IMR-90 (cell line): ENCODE data around the gene ITGAE. TPM values are rescaled to one million over a fixed set of nuclear protein-coding genes. Genes with fewer than 3 reads are reported as not detected.
"Not testable (repeated sequence)": the region's sequence is repeated elsewhere in the genome, so short reads cannot be mapped to it uniquely, and the experiment has no call there.

Experiments
- ATAC-seq: fragments of 200-7000 bp; cut with Tn5 transposase; 2 replicates; pipeline ENCODE4 v1.9.1; 2020; ENCODE audit warnings: low read depth, mild to moderate bottlenecking, moderate library complexity
- BruUV-seq: library from RNA; stranded (reverse); fragments of 400-500 nt; replicated peaks from 2 replicates; lab custom pipeline; 2021; lab: Mats Ljungman, UMichigan
- CTCF ChIA-PET: fragments of 300-600 bp; formaldehyde crosslinking; extraction: SDS; loops from one replicate; lab custom pipeline; 2021; ENCODE audit warnings: antibody characterized with exemption; lab: Yijun Ruan, JAX
- POLR2A ChIA-PET: fragments of 300-600 bp; sonication (Branson Sonifier 250); formaldehyde crosslinking; loops from one replicate; lab custom pipeline; 2022; ENCODE audit warnings: antibody characterized with exemption; ENCODE audit not compliant: unreplicated experiment; lab: Charles Lee
- DNase-seq: peaks from one replicate; pipeline ENCODE4 v3.0.0; 2013
- H2AFZ ChIP-seq: replicated peaks from 2 replicates; pipeline ENCODE3; 2013; ENCODE audit warnings: low read length, mild to moderate bottlenecking; ENCODE audit not compliant: poor library complexity
- H2AK5ac ChIP-seq: 2 replicates; pipeline ENCODE4 v1.6.1; 2013; ENCODE audit warnings: low read depth, low read length, inconsistent platforms
- H2AK9ac ChIP-seq: replicated peaks from 2 replicates; pipeline ENCODE3; 2013; ENCODE audit warnings: mild to moderate bottlenecking, low read depth, low read length, moderate library complexity; ENCODE audit not compliant: poor library complexity
- H2BK120ac ChIP-seq: 2 replicates; pipeline ENCODE4 v1.6.1; 2013; ENCODE audit warnings: low read depth, low read length, inconsistent platforms
- H2BK15ac ChIP-seq: 3 replicates; pipeline ENCODE4 v1.6.1; 2013; ENCODE audit warnings: low read depth, low read length, inconsistent platforms
- H2BK20ac ChIP-seq: 2 replicates; pipeline ENCODE4 v1.6.1; 2013; ENCODE audit warnings: low read depth, mild to moderate bottlenecking, inconsistent platforms, low read length, moderate library complexity
- H2BK5ac ChIP-seq: 2 replicates; pipeline ENCODE4 v1.6.1; 2013; ENCODE audit warnings: mild to moderate bottlenecking, low read depth, low read length, inconsistent platforms; ENCODE audit not compliant: poor library complexity, severe bottlenecking
- H3K14ac ChIP-seq: replicated peaks from 2 replicates; pipeline ENCODE4 v1.6.1; 2013; ENCODE audit warnings: low read depth, low read length, inconsistent platforms
- H3K18ac ChIP-seq: 2 replicates; pipeline ENCODE4 v1.6.1; 2013; ENCODE audit warnings: low read depth, low read length, control low read depth
- H3K23ac ChIP-seq: 2 replicates; pipeline ENCODE4 v1.6.1; 2013; ENCODE audit warnings: low read depth, low read length, inconsistent platforms
- H3K27ac ChIP-seq: 2 replicates; pipeline ENCODE4 v1.5.1; 2013; ENCODE audit warnings: mild to moderate bottlenecking, control low read depth, low read length; ENCODE audit not compliant: insufficient read depth
- H3K27me3 ChIP-seq: 2 replicates; pipeline ENCODE4 v1.6.1; 2013; ENCODE audit warnings: low read length; ENCODE audit not compliant: control insufficient read depth, insufficient read depth
- H3K36me3 ChIP-seq: 2 replicates; pipeline ENCODE4 v1.6.1; 2013; ENCODE audit warnings: low read length, mixed read lengths; ENCODE audit not compliant: control insufficient read depth, insufficient read depth
- H3K4ac ChIP-seq: 2 replicates; pipeline ENCODE4 v1.6.1; 2013; ENCODE audit warnings: low read depth, low read length, inconsistent platforms
- H3K4me1 ChIP-seq: 2 replicates; pipeline ENCODE4 v1.6.1; 2013; ENCODE audit warnings: low read length, mixed read lengths; ENCODE audit not compliant: control insufficient read depth, insufficient read depth
- H3K4me2 ChIP-seq: 2 replicates; pipeline ENCODE4 v1.6.1; 2013; ENCODE audit warnings: low read depth, mild to moderate bottlenecking, control low read depth, low read length, moderate library complexity
- H3K4me3 ChIP-seq: 2 replicates; pipeline ENCODE4 v1.5.1; 2013; ENCODE audit warnings: low read depth, mild to moderate bottlenecking, control low read depth, low read length, moderate library complexity; ENCODE audit not compliant: insufficient read depth
- H3K56ac ChIP-seq: 2 replicates; pipeline ENCODE4 v1.6.1; 2013; ENCODE audit warnings: low read length, inconsistent platforms; ENCODE audit not compliant: insufficient read depth; ENCODE audit errors: extremely low read depth
- H3K79me1 ChIP-seq, 2 experiments: 2 replicates each; pipeline ENCODE4 v1.6.1; 2013; ENCODE audit warnings: low read length in 2 of 2, inconsistent platforms in 1 of 2, low read depth in 1 of 2
- H3K9ac ChIP-seq: 2 replicates; pipeline ENCODE4 v1.6.1; 2013; ENCODE audit warnings: low read depth, low read length, control low read depth
- H3K9me1 ChIP-seq: 2 replicates; pipeline ENCODE4 v1.6.1; 2013; ENCODE audit warnings: low read length, inconsistent platforms; ENCODE audit not compliant: insufficient read depth
- H3K9me3 ChIP-seq: 2 replicates; pipeline ENCODE4 v1.6.1; 2013; ENCODE audit warnings: low read length; ENCODE audit not compliant: control insufficient read depth, insufficient read depth
- H4K20me1 ChIP-seq: 2 replicates; pipeline ENCODE4 v1.6.1; 2013; ENCODE audit warnings: low read length, inconsistent platforms; ENCODE audit not compliant: insufficient read depth
- H4K5ac ChIP-seq: 2 replicates; pipeline ENCODE4 v1.6.1; 2013; ENCODE audit warnings: mild to moderate bottlenecking, low read depth, low read length, control low read depth
- H4K8ac ChIP-seq, 2 experiments: 2 replicates each; pipeline ENCODE4 v1.6.1; 2013; ENCODE audit warnings: low read depth in 2 of 2, low read length in 2 of 2, control low read depth in 1 of 2, inconsistent platforms in 1 of 2
- H4K91ac ChIP-seq: 2 replicates; pipeline ENCODE4 v1.6.1; 2013; ENCODE audit warnings: low read depth, low read length, inconsistent platforms; ENCODE audit not compliant: insufficient read depth
- WGBS, 2 experiments: methylation state at CpG; one replicate each; pipeline versions ENCODE4 v1.1.5 to v1.1.7; 2013; ENCODE audit warnings: missing lambda C conversion rate in 2 of 2; ENCODE audit not compliant: insufficient read length in 1 of 2; ENCODE audit errors: extremely low coverage in 2 of 2; 5-methylcytosine and 5-hydroxymethylcytosine counted together
- dilution Hi-C: fragments of 300-500 bp; cut with HindIII; formaldehyde crosslinking; loops from one replicate; pipeline ENCODE4 v1.14.3; 2018; ENCODE audit warnings: low sequenced_read_pairs; ENCODE audit not compliant: unreplicated experiment
- in situ Hi-C: fragments of 300-500 bp; cut with MboI; formaldehyde crosslinking; loops from 3 replicates; pipeline ENCODE4 v1.14.3; 2019; ENCODE audit warnings: low sequenced_read_pairs, inconsistent platforms, mixed read lengths
- intact Hi-C: fragments of 100-400 bp; cut with micrococcal nuclease; formaldehyde crosslinking; loops from 2 replicates; pipeline ENCODE4 v1.10.0; 2022
- polyA plus RNA-seq, 3 experiments: library from polyadenylated mRNA; depleted of rRNA; stranded (reverse); fragments of >200 nt; gene quantifications; 2 replicates each; pipeline ENCODE4 v1.2.3, GENCODE V29; 2012; ENCODE audit warnings: low replicate concordance in 1 of 3
- total RNA-seq: library from RNA; depleted of rRNA; stranded (reverse); fragments of >200 nt; gene quantifications from 2 replicates; pipeline ENCODE4 v1.2.3, GENCODE V29; 2012

Gene ITGAE
- total and polyA plus RNA-seq, 2 of the 4 experiments (the other 2 are of a cell fraction) = 54.1 to 60.8 TPM

DNA sequence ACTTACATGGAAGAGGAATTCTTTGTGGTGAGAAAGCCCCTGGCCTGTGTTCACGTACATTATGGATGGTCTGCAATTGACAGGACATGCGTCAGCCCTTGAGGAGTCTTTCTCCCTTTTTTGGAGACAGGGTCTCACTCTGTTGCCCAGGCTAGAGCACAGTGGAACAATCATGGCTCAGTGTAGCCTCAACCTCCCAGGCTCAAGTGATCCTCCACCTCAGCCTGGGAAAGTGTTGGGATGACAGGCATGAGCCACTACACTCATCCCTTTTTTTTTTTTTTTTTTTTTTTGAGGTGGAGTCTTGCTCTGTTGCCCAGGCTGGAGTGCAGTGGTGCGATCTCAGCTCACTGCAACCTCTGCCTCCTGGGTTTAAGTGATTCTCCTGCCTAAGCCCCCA is 72.9 kb downstream of the ITGAE start:
- H2AK5ac ChIP-seq, H4K8ac ChIP-seq, H3K4ac ChIP-seq, H2AK9ac ChIP-seq, H2BK15ac ChIP-seq, DNase-seq, BruUV-seq, H4K20me1 ChIP-seq, H2BK120ac ChIP-seq, H3K23ac ChIP-seq, H3K56ac ChIP-seq, H2BK5ac ChIP-seq, H4K91ac ChIP-seq, H3K18ac ChIP-seq, H3K9me3 ChIP-seq, POLR2A ChIA-PET, H3K27me3 ChIP-seq, ATAC-seq, H3K9me1 ChIP-seq, H3K14ac ChIP-seq, H3K36me3 ChIP-seq, H3K4me2 ChIP-seq, H2AFZ ChIP-seq, H3K9ac ChIP-seq, H3K27ac ChIP-seq, H3K4me3 ChIP-seq, H2BK20ac ChIP-seq, intact Hi-C loops, H4K5ac ChIP-seq, dilution Hi-C loops: not testable (repeated sequence)
- Histone ChIP-seq H3K79me1 (peaks cover 17 to 44% of the 10 kb centered on the region in 2 experiments), H3K4me1 (peaks cover 19% of the 10 kb centered on the region)
- no CpG with 5 or more reads among the region's 3 CpGs for WGBS, 2 experiments
- in situ Hi-C loops = loop anchor here (25.0 kb wide), 1 partner anchor 284 kb away; no protein-coding TSS in a partner anchor
- CTCF ChIA-PET = interaction anchor here (0.7 kb wide), 1 partner anchor 1085 kb away, joined by 3 read pairs; no protein-coding TSS in a partner anchor
